ENCODE results near the gene SVEP1.

Gene SVEP1

GRCh38 chr9:110452227-110452801, 127.2 kb downstream of the SVEP1 start:
- CTCF ChIA-PET = interaction anchor here (0.6 to 1.1 kb wide), 3 partner anchors 9 to 372 kb away, joined by 4 to 5 read pairs (median 4); no protein-coding TSS in a partner anchor
- no peak overlapping the region for H3K27ac ChIP-seq (ENCODE audit: extremely low read depth, low read depth, low read length)
- TF ChIP-seq GLIS1 (tag by site-specific recombination; IDR thresholded peaks at IDR 0.05) (no peak), KLF7 (tag by site-specific recombination; IDR thresholded peaks at IDR 0.05; ENCODE audit: borderline replicate concordance) (no peak), ZNF350 (tag by site-specific recombination; IDR thresholded peaks at IDR 0.05) (no peak)
- H3K4me3 ChIP-seq (ENCODE audit: low read depth, low read length) = no peak overlapping the region
- no peaks in the 10 kb centered on the region for H3K4me1 ChIP-seq (ENCODE audit: control insufficient read depth, insufficient read depth, low read length)
- POLR2A ChIA-PET = no interaction called here
- H3K9me3 ChIP-seq (ENCODE audit: control insufficient read depth, insufficient read depth, low read depth, low read length) = no peaks in the 10 kb centered on the region
- no peaks in the 10 kb centered on the region for H3K36me3 ChIP-seq (ENCODE audit: control insufficient read depth in 2 of 2, insufficient read depth in 1 of 2, low read length in 2 of 2)

GRCh38 chr9:110451726-110452125, 127.8 kb downstream of the SVEP1 start:
- TF ChIP-seq ZSCAN18 (tag by site-specific recombination; IDR thresholded peaks at IDR 0.05) (no peak), ZNF48 (tag by site-specific recombination; IDR thresholded peaks at IDR 0.05) (no peak), ZXDB (tag by site-specific recombination; IDR thresholded peaks at IDR 0.05) (no peak), GLIS1 (tag by site-specific recombination; IDR thresholded peaks at IDR 0.05) (no peak), TSHZ1 (tag by site-specific recombination; IDR thresholded peaks at IDR 0.05; ENCODE audit: borderline replicate concordance) (no peak), ZNF350 (tag by site-specific recombination; IDR thresholded peaks at IDR 0.05) (no peak), PRDM10 (tag by site-specific recombination; IDR thresholded peaks at IDR 0.05) (no peak)
- H3K9me3 ChIP-seq (ENCODE audit: control insufficient read depth, insufficient read depth, low read depth, low read length) = no peaks in the 10 kb centered on the region
- no peak overlapping the region for H3K4me3 ChIP-seq (ENCODE audit: low read depth, low read length)
- H3K36me3 ChIP-seq (ENCODE audit: control insufficient read depth in 2 of 2, insufficient read depth in 1 of 2, low read length in 2 of 2) = no peaks in the 10 kb centered on the region
- ChIA-PET CTCF (interaction anchor here (1.1 kb wide), 1 partner anchor 171 kb away, joined by 4 read pairs; no protein-coding TSS in a partner anchor), POLR2A (no interaction called here)
- no peak overlapping the region for H3K27ac ChIP-seq (ENCODE audit: extremely low read depth, low read depth, low read length)
- H3K4me1 ChIP-seq (ENCODE audit: control insufficient read depth, insufficient read depth, low read length) = no peaks in the 10 kb centered on the region

DNA sequence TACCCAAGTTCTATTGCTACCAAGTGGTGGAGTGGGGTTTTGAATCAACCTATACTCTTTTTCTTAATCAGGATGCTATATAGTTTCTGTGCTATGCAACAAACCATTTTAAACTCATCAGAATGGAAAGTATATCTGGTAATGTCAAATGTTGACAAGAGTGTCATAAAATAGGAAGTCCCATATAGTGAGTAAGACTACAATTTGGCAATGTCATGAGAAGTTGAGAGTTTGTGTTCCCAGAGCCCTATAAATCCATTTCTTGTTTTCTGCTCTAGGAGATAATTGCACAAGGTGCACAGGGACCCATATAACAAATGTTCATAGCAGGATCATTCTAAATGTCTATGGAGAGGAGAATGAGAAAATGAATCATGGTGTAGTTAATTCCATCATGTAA, 132.1 kb downstream of the SVEP1 start:
- Histone ChIP-seq H3K36me3 (ENCODE audit: control insufficient read depth in 2 of 2, insufficient read depth in 1 of 2, low read length in 2 of 2) (no peaks in the 10 kb centered on the region), H3K27ac (ENCODE audit: extremely low read depth, low read depth, low read length) (no peak overlapping the region), H3K9me3 (ENCODE audit: control insufficient read depth, insufficient read depth, low read depth, low read length) (no peaks in the 10 kb centered on the region), H3K4me1 (ENCODE audit: control insufficient read depth, insufficient read depth, low read length) (no peaks in the 10 kb centered on the region), H3K4me3 (ENCODE audit: low read depth, low read length) (no peak overlapping the region)
- ChIA-PET POLR2A (no interaction called here), CTCF (no interaction called here)
- TF ChIP-seq ZNF280D (tag by site-specific recombination; IDR thresholded peaks at IDR 0.05) (no peak), ZNF335 (tag by site-specific recombination; conservative IDR thresholded peaks at IDR 0.05) (no peak), ZBTB21 (tag by site-specific recombination; IDR thresholded peaks at IDR 0.05) (no peak), ZNF239 (tag by site-specific recombination; IDR thresholded peaks at IDR 0.05) (no peak)
